Middle frontal gyrus (tissue), 1 donor: ENCODE data around the gene MT1A.

Experiments used
- DNase-seq: peaks from one replicate; pipeline ENCODE4 v3.0.0-alpha.2; 2015; ENCODE audit warnings: low spot score; ENCODE audit errors: extremely low spot score

MT1A gene

DNA sequence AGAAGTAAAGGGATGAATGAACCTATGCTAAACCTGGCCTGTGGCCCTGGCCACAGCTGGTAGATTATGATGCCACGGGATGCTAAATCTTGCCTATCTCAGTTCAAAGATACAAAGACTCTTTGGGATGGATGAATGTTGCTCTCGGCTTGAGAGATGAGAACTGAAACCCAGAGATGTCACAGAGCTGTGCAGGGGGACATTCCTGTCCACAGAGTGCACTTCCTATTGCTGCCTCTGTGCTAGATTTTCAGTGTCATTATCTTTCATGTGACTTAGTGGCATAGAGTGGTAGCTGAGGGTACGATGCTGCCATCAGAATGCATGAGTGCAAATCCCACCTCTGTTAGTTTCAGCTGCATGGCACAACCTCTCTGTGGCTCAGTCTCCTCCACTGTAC, 8.3 kb upstream of the MT1A start:
- no peak for DNase-seq

DNA sequence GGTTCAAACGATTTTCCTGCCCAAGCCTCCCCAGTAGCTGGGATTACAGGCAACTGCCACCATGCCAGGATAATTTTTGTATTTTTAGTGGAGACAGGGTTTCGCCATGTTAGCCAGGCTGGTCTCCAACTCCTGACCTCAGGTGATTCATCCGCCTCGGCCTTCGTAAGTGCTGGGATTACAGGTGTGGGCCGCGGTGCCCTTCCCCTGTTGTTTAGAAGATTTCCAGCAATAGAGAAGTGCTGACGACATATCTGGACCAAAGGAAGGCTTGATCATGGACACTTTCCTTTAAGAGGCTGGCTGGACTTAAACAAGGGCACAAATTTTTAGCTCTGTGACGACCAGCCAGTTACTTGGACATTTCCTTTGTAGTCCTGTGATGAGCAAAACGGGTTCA, 7.3 kb upstream of the MT1A start:
- no peak for DNase-seq

DNA sequence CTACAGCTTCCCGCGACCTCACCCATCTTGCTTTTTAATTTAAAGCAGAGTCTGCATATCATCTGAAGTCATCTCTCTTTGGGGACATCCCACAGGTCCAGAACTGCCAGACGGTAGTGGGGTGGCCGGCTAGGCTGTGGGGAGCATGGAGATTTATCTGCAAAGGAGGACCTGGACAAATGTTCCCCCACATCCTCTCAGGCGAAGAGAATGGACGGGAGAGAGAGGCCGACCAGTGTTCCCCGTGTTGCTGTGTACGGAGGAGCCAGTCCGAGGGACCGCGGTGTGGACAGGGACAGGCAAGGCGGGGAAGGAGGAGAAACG, 6.7 kb upstream of the MT1A start:
- no peak for DNase-seq

DNA sequence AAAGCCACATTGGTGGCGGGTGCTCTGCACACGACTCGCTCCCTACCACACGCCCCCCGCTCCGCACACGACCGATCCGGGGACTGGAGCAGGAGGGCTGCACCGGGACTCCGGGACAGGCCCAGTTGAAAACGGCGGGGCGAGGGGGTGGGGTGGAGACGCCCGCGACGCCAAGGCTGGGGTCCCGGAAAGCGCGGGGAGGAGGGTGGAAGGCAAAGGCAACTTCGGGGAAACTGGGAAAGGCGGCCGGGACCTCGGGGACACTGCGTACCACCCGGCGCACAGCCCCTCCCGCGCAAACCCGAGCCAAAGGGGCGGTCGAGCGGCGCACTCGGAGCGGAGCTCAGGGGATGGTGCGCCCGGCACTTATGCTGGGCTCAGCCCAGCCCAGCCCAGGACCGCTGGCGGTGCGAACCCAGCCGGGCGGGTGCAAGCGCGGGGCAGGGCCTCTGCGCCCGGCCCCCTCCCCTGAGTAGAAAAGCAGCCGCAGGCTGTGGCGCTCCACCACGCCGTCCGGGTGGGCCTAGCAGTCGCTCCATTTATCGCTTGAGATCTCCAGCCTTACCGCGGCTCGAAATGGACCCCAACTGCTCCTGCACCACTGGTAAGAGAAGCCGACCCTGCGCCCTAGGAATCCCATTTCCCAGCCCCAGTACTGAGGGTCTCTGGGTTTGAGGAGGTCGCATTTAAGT, 6.2 kb upstream of the MT1A start, which contains the start of gene MT1M:
Gene MT1M, plus strand, starts transcription at position 504 of the 692 bp plus-strand sequence. Its CDS starts 73 bp downstream, at position 577.
- no peak for DNase-seq

DNA sequence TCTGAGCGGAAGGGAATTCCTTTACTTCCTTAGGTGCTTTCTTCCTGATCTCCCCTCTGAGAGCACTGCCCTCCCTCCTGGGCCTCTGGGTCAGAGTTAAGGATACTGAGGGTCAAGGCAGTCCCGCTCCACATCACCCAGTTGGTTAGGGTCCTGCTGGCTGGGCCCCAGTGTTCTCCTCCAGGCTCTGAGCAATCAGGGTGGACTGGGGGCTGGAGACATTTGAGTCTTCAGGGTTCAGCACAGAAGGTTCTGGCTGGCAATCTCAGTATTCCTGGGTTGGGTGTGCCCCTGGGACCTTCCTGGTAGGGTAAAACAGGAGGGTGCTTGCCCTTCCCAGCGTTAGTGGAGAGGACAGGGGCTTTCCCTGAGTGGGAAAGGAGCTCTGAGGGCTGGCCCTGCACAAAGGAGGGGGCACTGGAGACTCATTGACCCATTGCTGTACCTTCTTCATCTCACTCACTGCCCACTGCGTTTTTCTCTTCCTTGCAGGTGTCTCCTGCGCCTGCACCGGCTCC, 5.6 kb upstream of the MT1A start:
- no peak for DNase-seq

DNA sequence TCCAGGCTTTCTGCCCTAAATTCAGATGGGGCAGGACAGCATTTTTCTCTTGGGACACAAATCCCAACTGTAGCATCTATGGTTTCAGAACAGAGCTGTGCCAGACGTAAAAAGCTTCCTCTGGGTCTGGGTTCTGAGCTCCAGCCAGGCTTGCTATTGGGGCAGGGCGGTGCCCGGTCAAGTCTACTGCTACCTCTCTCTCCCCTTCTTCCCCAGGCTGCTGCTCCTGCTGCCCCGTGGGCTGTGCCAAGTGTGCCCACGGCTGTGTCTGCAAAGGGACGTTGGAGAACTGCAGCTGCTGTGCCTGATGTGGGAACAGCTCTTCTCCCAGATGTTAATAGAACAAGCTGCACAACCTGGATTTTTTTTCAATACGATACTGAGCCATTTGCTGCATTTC, 4.9 kb upstream of the MT1A start:
- DNase-seq, result no peak

DNA sequence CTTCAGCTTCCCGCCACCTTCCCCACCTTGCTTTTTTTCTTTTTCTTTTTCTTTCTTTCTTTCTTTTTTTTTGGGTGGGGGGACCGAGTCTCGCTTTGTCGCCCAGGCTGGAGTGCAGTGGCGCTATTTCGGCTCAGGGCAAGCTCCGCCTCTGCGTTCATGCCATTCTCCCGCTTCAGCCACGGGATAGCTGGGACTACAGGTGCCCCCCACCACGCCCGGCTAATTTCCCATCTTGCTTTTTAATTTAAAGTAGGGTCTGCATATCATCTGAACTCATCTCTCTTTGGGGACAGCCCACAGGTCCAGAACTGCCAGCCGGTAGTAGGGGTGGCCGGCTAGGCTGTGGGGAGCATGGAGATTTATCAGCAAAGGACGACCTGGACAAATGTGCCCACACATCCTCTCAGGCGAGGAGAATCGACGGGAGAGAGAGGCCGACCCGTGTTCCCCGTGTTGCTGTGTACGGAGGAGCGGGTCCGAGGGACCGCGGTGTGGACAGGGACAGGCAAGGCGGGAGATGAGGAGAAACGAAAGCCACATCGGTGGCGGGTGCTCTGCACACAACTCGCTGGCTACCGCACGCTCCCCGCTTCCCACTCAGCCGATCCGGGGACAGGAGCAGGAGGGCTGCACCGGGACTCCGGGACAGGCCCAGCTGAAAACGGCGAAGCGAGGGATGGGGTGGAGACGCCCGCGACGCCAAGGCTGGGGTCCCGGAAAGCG, 3.6 kb upstream of the MT1A start:
- DNase-seq, result no peak

DNA sequence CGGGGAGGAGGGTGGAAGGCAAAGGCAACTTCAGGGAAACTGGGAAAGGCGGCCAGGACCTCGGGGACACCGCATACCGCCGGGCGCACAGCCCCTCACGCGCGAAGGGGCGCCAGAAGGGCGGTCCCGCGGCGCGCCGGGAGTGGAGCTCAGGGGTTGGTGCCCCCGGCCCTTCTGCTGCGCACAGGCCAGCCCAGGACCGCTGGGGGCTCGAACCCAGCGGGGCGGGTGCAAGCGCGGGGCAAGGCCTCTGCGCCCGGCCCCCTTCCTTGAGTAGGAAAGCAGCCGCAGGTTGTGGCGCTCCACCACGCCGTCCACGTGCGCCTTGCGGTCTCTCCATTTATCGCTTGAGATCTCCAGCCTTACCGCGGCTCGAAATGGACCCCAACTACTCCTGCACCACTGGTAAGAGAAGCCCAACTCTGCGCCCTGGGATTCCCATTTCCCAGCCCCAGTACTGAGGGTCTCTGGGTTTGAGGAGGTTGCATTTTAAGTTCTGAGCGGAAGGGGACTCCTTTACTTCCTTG, 3.0 kb upstream of the MT1A start:
- DNase-seq, result no peak

DNA sequence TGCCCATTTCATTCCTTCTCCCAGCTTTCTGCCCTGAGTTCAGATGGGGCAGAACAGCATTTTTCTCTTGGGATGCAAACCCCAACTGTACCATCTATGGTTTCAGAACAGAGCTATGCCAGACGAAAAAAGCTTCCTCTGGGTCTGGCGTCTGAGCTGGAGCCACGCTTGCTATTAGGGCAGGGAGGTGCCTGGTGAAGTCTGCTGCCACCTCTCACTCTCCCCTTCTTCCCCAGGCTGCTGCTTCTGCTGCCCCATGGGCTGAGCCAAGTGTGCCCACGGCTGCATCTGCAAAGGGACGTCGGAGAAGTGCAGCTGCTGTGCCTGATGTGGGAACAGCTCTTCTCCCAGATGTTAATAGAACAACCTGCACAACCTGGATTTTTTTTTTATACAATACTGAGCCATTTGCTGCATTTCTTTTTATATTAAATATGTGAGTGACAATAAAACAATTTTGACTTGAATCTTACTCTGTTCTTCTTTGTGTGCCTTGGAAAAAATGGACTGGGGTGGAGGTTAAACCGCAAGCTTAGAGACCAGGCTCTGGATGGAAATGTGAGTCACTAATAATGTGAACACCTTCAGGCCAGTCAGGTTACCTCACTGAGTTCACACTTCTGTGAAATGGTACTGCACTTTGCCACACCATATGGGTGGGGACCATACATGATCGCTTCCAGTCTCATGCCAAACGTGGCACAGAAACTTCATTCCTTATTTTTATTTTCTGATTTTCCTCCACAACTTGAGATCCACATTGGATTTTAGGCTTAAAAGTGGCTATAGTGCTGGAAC, 1.7 kb upstream of the MT1A start:
- DNase-seq, result no peak

DNA sequence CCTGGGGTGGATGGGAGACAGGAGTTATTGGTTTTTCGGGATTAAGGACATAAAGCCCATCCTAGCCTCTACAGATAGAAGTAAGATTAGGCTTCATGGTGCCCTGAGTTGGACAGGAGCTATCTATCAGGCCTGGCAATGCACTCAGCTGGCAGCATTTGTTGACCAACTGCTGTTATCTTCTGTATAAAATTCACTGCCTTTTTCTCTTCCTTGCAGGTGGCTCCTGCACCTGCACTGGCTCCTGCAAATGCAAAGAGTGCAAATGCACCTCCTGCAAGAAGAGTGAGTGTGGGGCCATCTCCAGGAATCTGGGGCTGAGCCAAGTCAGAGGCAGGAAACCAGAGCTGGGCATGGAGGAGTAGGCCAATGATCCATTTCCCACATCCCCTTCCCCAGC, 579 bp downstream of the MT1A start:
- no peak for DNase-seq

DNA sequence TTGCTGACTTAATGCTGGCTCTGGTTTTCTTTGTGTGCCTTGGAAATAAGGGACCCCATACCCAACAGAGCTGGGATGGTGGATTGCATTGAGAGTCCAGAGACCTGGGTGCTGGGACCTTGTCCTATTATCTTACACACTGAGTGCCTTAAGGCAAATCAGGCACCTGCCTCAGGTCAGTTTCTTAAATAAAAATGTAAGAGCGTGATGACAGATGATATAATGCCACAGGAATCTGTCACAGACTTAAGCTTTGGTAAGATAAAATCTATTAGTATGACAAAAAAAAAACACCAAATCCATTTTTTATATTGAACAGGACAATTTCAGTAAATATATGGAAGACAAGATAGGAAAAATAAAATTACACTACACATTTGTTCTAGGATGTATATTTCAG, 1.6 kb downstream of the MT1A start:
- DNase-seq, result no peak

DNA sequence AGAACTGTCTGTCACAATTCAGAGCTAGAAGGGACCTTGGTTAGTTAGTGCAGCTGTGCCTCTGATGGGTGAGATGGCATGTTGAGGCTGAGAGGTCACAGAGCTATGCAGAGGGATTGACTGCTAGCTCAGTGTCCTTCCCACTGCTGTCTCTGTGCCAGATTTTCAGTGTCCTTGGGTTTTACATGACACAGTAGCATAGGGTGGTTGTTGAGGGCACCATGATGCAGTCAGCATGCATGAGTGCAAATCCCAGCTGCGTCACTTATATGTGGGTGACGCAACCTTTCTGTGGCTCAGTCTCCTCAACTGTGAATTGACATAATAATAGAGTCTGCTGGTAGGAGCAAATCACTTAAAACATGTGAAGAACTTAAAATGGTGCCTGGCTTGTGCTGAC, 2.7 kb downstream of the MT1A start:
- no peak for DNase-seq

DNA sequence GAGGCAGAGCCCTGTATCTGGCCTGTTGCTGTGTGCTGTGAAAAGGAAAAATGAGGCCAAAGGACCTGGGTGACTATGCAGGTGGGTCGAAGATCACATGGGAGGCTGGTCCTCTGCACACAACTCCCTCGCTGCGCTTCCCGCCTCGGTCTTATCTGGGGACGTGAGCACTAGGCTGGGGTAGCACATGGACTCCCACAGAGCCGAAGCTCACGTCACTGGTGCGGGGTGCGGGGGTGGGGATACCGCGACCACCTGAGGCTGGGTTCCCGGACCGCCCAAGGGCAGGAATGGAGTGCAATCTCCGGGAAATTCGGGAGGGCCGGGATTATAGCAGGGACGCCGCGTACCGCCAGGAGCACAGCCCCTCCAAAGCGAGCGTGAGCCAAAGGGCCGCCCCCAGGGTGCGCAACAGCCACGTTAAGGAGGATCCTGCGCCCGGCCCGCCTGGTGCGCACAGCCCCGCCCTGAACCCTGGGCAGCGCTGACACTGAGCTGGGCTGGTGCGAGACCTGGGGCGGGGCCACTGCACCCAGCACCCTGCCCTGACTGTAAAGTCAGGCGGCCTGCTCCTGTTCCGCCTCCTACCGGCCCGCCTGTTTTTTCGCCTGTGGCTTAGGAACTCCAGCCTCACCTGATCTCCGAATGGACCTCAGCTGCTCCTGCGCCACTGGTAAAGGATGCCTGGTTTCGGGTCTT, 4.8 kb downstream of the MT1A start:
- no peak for DNase-seq

DNA sequence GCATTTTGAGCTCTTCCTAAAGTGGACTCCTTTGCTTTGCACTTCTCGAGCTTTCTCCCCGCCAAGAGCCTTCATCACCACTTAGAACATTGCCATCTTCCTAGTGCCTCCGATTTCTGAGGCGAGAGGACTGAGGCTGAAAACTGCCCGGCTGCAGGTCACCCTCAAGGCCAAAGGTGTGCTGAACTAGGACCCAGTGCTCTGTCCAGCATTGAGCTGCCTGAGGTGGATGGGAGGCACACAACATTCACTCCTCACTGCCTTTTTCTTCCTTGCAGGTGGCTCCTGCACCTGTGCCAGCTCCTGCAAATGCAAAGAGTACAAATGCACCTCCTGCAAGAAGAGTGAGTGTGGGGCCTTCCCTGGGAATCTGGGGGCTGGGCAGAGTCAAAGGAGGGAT, 5.4 kb downstream of the MT1A start:
- no peak for DNase-seq

DNA sequence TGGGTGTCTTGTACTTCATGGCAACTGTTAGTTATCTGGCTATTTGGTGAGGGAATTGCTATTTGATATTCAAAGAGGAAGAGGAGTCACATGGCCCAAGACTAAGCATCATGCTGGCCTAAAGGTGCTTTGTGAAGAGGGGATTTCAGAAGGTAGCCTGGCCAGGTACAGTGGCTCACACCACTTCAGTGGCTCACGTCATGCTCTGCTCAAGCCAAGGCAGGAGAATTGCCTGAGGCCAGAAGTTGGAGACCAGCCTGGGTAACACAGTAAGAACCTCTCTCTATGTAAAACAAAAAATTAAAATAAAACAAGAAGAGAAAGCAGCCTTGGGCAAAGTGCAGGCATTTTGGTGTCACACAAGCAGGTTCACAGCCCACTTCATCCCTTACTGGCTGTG, 6.8 kb downstream of the MT1A start:
- DNase-seq, result no peak

DNA sequence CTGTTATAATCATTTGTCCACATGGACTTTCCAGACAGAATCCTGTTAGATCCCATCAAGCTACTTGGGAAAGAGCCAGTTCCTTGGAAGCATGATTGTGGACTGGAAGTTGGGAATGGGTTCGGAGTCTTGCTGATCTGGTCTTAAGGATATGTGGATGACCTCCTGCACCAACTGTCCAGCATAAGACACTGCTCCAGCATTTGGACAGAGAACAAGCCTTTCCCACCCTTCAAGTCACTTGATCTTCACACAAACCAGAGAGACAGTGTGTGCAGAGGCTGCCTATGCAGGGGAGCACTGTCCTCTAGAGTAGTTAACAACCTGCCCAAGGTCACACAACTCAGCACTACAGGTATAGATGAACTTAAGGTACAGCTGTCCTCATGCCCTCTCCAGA, 7.4 kb downstream of the MT1A start:
- no peak for DNase-seq

DNA sequence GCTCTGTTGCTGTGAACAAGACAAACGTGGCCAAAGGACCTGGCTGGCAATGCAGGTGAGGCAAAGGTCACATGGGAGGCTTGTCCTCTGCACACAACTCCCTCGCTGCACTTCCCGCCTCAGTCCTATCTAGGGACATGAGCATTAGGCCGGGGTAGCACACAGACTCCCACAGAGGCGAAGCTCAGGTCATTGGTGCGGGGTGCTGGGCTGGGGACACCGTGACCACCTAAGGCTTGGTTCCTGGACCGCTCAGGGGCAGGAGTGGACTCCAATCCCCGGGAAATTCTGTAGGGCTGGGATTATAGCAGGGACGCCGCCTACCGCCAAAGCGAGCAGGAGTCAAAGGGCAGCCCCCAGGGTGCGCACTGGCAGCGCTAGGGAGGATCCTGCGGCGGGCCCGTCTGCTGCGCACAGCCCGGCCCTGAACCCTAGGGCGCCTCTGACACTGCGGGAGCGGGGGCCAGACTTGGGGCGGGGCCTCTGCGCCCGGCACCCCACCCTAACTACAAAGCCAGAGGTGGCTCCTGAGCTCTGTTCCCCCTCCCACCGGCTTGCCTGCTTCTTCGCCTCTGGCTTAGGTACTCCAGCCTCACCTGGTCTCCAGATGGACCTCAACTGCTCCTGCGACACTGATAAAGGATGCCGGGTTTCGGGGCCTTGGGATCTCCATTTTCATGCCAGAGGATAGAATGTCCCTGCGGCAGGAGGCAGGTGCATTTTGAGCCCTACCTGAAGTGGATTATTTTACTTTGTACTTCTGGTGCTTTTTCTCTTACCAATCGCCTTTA, 9.4 kb downstream of the MT1A start:
- no peak for DNase-seq

DNA sequence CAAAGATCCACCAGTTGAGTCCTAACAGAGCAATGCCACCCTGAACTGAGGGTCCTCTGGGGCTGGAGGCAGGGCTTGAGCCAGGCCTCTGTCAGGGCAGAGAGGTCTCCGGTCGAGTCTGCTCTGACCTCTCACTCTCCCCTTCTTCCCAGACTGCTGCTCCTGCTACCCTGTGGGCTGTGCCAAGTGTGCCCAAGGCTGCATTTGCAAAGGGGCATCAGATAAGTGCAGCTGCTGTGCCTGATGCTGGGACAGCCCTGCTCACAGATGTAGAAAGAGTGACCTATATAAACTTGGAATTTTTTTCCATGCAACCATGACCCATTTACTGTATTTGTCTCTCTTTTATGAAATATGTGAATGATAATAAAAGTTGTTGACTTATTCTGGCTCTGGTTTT, 10.8 kb downstream of the MT1A start:
- DNase-seq, result no peak

DNA sequence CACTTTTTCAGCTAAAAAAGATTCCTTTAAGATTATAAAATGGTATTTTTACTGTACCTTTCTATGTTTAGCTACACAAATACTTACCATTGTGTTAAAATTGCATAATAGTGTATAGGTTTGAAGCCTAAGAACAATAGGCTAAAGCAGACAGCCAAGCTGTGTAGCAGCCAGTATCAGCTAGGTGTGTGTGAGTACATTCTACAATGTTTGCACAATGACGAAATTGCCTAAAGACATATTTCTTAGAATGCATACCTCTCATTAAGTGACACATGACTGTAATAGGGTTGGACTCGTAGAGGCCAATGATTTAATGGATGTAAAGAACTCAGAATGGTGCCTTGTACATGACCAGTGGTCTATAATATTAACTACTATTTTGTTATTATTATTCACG, 11.4 kb downstream of the MT1A start:
- DNase-seq, result no peak

DNA sequence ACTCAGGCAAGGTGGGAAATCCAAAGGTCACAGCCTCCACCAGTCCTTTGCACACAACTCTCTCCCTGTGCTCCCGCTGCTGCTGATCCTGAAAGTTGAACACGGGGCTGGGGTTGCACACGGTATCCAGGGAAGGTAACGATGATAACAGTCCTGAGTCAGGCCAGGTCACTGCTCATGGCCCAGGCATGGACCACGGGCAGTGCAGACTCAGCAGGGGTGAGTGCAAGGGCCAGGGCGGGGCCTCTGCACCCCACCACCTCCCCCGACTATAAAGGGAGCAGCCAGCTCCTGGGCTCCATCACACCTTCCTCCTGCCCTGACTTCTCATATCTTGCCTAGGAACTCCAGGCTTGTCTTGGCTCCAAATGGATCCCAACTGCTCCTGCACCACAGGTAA, 13.1 kb downstream of the MT1A start, which contains the start of gene MT1B:
Gene MT1B, plus strand, starts transcription at position 301 of the 400 bp plus-strand sequence. Its CDS starts 68 bp downstream, at position 369.
- no peak for DNase-seq
